Measurements from ENCODE around the gene NDUFA13.
A peak's percentile ranks its signal among the peaks of the same experiment; 100 is the strongest.

Gene NDUFA13

DNA sequence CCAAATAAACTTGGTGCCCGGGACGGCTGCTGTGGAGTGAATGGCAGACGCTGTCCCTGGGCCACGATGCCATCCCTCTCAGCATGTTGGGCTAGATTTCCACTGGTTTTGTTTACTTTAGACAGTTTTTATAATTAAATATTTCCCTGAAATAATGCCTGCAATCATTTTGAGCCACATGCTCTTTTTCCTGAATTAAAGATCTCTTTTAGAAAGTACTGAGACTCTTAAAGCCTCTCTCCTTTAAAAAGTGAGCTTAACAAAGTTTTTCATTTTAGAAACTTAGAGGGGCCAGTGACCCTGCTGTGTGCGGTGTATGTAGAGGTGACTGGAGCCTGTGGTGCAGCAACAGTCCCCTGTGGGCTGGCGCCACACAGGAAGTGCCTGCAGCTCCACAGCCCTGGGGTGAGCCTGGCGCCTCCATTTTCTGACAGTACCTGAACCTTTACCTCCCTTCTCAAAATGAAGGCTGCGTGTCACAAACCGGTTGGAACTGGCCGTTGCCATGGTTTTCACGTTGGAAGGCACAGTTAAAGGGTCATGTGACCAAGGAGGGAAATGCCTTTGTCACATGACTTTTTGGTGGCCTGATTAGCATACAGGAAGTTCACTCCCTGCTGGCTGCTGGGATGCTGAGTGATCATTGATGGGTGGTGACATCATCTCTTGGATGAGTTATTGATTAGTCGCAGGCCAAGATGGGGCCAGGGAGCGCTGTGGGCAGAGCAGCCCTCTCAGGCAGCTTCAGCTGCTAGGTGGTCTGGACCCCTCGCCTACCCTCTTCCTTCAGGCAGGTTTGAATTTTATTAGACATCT is 26.9 kb upstream of the NDUFA13 start:
- Histone ChIP-seq H3K36me3 (peaks cover 56% of the 10 kb centered on the region), H3K9ac (peak overlapping the region; percentile 62), H3K27ac (peak overlapping the region; percentile 79), H3K9me3 (no peaks in the 10 kb centered on the region), H3K4me1 (peaks cover 66% of the 10 kb centered on the region), H4K20me1 (peaks cover 97% of the 10 kb centered on the region), H3K4me3 (0 out of 2 replicates have a peak overlapping the region, but pooled peaks have one; percentile 9), H3K27me3 (no peaks in the 10 kb centered on the region), H3K4me2 (peak overlapping the region; percentile 82)
- no peak for TF ChIP-seq Cebpa-rat (IDR thresholded peaks at IDR 0.05)

GRCh38 chr19:19489804-19490204 is 26.2 kb upstream of the NDUFA13 start:
- Histone ChIP-seq H3K36me3 (peaks cover 63% of the 10 kb centered on the region), H3K4me2 (peak overlapping the region; percentile 82), H3K27me3 (no peaks in the 10 kb centered on the region), H3K4me1 (peaks cover 66% of the 10 kb centered on the region), H4K20me1 (peaks cover 97% of the 10 kb centered on the region), H3K4me3 (no peak overlapping the region), H3K27ac (peak overlapping the region; percentile 79), H3K9me3 (no peaks in the 10 kb centered on the region), H3K9ac (peak overlapping the region; percentile 62)
- TF ChIP-seq Cebpa-rat (IDR thresholded peaks at IDR 0.05): no peak

GRCh38 chr19:19490214-19490968 is 25.6 kb upstream of the NDUFA13 start:
- H3K27me3 ChIP-seq: no peaks in the 10 kb centered on the region
- H3K9ac ChIP-seq: peak overlapping the region; percentile 62; the same call in 1 of the 2 replicates
- peaks cover 66% of the 10 kb centered on the region for H3K4me1 ChIP-seq
- H4K20me1 ChIP-seq: peaks cover 96% of the 10 kb centered on the region
- no peaks in the 10 kb centered on the region for H3K9me3 ChIP-seq
- peak overlapping the region; percentile 79; the same call in 1 of the 2 replicates for H3K27ac ChIP-seq
- H3K4me3 ChIP-seq: no peak overlapping the region
- peaks cover 69% of the 10 kb centered on the region for H3K36me3 ChIP-seq
- H3K4me2 ChIP-seq: peak overlapping the region; percentile 82
- TF ChIP-seq Cebpa-rat (IDR thresholded peaks at IDR 0.05): no peak

DNA sequence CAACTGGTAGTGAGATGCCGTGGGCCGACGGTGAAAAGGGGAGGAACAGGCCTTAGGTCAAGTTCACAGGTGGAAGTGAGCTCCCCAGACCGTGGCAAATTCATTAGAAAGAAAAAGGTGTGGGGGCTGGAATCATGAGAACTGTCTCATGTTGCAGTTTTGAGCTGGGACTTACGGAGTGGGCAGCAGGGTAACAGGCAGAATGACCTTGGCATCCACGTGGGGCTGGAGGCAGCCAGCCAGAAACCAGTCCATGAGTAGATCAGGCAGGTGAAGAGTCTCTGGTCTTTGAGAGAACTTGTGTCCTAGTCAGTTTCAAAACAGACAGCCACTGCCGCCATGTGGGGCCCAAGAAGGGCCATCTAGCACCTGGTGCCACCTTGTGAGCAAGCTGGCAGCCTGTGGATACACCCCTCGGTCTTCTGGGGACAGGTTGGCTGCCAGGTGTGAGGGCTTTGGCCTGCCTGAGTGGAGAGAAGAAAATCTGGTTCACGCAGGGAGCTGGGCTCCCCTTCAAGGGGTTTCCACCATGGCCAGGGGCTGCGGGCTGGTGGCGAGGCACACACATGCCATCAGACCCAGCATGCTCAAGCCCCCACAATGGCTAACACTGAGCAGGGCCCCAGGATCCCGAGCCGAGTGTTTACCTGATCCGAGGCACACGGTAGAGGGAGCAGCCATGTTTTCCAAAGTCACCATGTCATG is 24.6 kb upstream of the NDUFA13 start:
- Histone ChIP-seq H3K9me3 (no peaks in the 10 kb centered on the region), H3K4me2 (no peak overlapping the region), H3K9ac (no peak overlapping the region), H3K27me3 (no peaks in the 10 kb centered on the region), H3K27ac (no peak overlapping the region), H3K4me1 (peaks cover 57% of the 10 kb centered on the region), H3K4me3 (no peak overlapping the region), H3K36me3 (peaks cover 72% of the 10 kb centered on the region), H4K20me1 (peaks cover 96% of the 10 kb centered on the region)
- TF ChIP-seq Cebpa-rat (IDR thresholded peaks at IDR 0.05): no peak

GRCh38 chr19:19492026-19492610 is 23.9 kb upstream of the NDUFA13 start:
- peaks cover 51% of the 10 kb centered on the region for H3K4me1 ChIP-seq
- no peak overlapping the region for H3K4me2 ChIP-seq
- H3K36me3 ChIP-seq: peaks cover 72% of the 10 kb centered on the region
- TF ChIP-seq Cebpa-rat (IDR thresholded peaks at IDR 0.05): no peak
- no peak overlapping the region for H3K9ac ChIP-seq
- peaks cover 96% of the 10 kb centered on the region for H4K20me1 ChIP-seq
- H3K4me3 ChIP-seq: no peak overlapping the region
- no peaks in the 10 kb centered on the region for H3K9me3 ChIP-seq
- no peaks in the 10 kb centered on the region for H3K27me3 ChIP-seq
- no peak overlapping the region; the same call in 1 of the 2 replicates for H3K27ac ChIP-seq

DNA sequence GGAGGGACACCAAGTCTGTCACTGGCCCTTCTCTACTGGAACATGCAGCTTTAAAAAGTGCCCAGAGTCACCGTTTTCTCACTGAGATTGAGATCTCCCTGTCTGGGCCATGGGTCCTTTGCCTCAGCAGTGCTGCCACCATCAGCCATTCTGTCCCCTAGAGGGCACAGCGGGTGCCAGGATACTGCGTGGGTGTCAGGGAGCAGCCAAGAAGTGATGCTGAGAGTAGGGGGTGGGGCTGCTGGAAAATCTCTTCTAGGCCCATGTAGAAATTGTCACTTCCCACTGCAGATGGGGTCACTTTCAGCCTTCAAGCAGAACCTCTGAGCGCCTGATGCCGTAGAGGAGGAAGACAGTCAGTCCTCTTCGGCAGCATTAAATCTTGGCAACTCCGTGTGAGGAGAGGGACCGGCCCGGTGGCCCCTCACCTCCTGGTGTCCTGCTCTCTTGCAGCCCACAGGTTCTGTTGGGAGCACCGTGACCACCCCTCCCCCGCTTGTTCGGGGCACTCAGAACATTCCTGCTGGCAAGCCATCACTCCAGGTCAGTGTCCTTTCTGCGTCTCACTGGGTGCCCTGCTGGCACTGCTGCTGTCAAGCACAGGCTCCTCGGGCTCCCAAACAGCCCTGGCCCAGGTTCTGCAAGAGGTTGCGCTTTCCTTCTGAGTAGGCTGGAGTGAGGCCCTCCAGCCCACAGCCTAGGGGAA is 22.0 kb upstream of the NDUFA13 start:
- TF ChIP-seq Cebpa-rat (IDR thresholded peaks at IDR 0.05): no peak
- no peak overlapping the region for H3K4me3 ChIP-seq
- H3K36me3 ChIP-seq: peaks cover 84% of the 10 kb centered on the region
- H3K27me3 ChIP-seq: no peaks in the 10 kb centered on the region
- H3K9me3 ChIP-seq: no peaks in the 10 kb centered on the region
- no peak overlapping the region for H3K4me2 ChIP-seq
- H3K27ac ChIP-seq: peak overlapping the region; percentile 44
- peaks cover 32% of the 10 kb centered on the region for H3K4me1 ChIP-seq
- peaks cover 97% of the 10 kb centered on the region for H4K20me1 ChIP-seq
- H3K9ac ChIP-seq: no peak overlapping the region

- H3K9me3 ChIP-seq: no peaks in the 10 kb centered on the region
- TF ChIP-seq Cebpa-rat (IDR thresholded peaks at IDR 0.05): no peak
- peaks cover 99% of the 10 kb centered on the region for H3K36me3 ChIP-seq
- no peak overlapping the region for H3K4me2 ChIP-seq
- no peak overlapping the region for H3K4me3 ChIP-seq
- H3K9ac ChIP-seq: 0 out of 2 replicates have a peak overlapping the region, but pooled peaks have one; percentile 19
- H3K4me1 ChIP-seq: peaks cover 15% of the 10 kb centered on the region
- H3K27me3 ChIP-seq: no peaks in the 10 kb centered on the region
- peaks cover 97% of the 10 kb centered on the region for H4K20me1 ChIP-seq
- no peak overlapping the region for H3K27ac ChIP-seq
Measured at GRCh38 chr19:19495614-19496603, 20.1 kb upstream of the NDUFA13 start.
